ENCODE measurements around the gene STXBP4.
A peak's percentile ranks its signal among the peaks of the same experiment; 100 is the strongest.

Gene STXBP4

GRCh38 chr17:54968988-54969332 is 395 bp downstream of the STXBP4 start:
- TF ChIP-seq Cebpa-rat (IDR thresholded peaks at IDR 0.05), result no peak
- peak overlapping the region; percentile 95 for H3K9ac ChIP-seq
- peaks cover 19% of the 10 kb centered on the region; the same call in 1 of the 2 replicates for H4K20me1 ChIP-seq
- H3K27ac ChIP-seq, result peak overlapping the region; percentile 91
- H3K9me3 ChIP-seq, result no peaks in the 10 kb centered on the region
- no peaks in the 10 kb centered on the region for H3K27me3 ChIP-seq
- peaks cover 17% of the 10 kb centered on the region; the same call in 1 of the 2 replicates for H3K36me3 ChIP-seq
- H3K4me1 ChIP-seq, result peaks cover 28% of the 10 kb centered on the region
- peak overlapping the region; percentile 87 for H3K4me3 ChIP-seq
- peak overlapping the region; percentile 91 for H3K4me2 ChIP-seq

GRCh38 chr17:54969658-54970572 is 1.4 kb downstream of the STXBP4 start:
- Histone ChIP-seq H3K36me3 (peaks cover 7% of the 10 kb centered on the region; the same call in 1 of the 2 replicates), H3K9me3 (no peaks in the 10 kb centered on the region), H3K27me3 (no peaks in the 10 kb centered on the region), H3K9ac (peak overlapping the region; percentile 95), H3K27ac (peak overlapping the region; percentile 91), H3K4me2 (peak overlapping the region; percentile 91), H4K20me1 (peaks cover 19% of the 10 kb centered on the region; the same call in 1 of the 2 replicates), H3K4me3 (peak overlapping the region; percentile 87), H3K4me1 (peaks cover 28% of the 10 kb centered on the region)
- no peak for TF ChIP-seq Cebpa-rat (IDR thresholded peaks at IDR 0.05)

- peaks cover 2% of the 10 kb centered on the region; the same call in 1 of the 2 replicates for H3K9me3 ChIP-seq
Measured at GRCh38 chr17:54971147-54971546, 2.6 kb downstream of the STXBP4 start.

GRCh38 chr17:54971901-54972300 is 3.3 kb downstream of the STXBP4 start:
- H3K4me3 ChIP-seq, result no peak overlapping the region
- H3K27me3 ChIP-seq, result no peaks in the 10 kb centered on the region
- no peak overlapping the region for H3K9ac ChIP-seq
- H4K20me1 ChIP-seq, result peaks cover 4% of the 10 kb centered on the region; the same call in 1 of the 2 replicates
- H3K36me3 ChIP-seq, result peaks cover 6% of the 10 kb centered on the region
- H3K27ac ChIP-seq, result no peak overlapping the region
- H3K4me2 ChIP-seq, result no peak overlapping the region
- H3K9me3 ChIP-seq, result peaks cover 10% of the 10 kb centered on the region
- no peak for TF ChIP-seq Cebpa-rat (IDR thresholded peaks at IDR 0.05)
- H3K4me1 ChIP-seq, result peaks cover 19% of the 10 kb centered on the region

More at GRCh38 chr17:54971147-54971546, 2.6 kb downstream of the STXBP4 start:
- Histone ChIP-seq H3K27ac (no peak overlapping the region), H3K4me2 (no peak overlapping the region), H3K4me1 (peaks cover 27% of the 10 kb centered on the region), H3K4me3 (no peak overlapping the region), H3K36me3 (no peaks in the 10 kb centered on the region), H3K27me3 (no peaks in the 10 kb centered on the region), H3K9ac (no peak overlapping the region), H4K20me1 (peaks cover 11% of the 10 kb centered on the region; the same call in 1 of the 2 replicates)
- TF ChIP-seq Cebpa-rat (IDR thresholded peaks at IDR 0.05), result no peak

GRCh38 chr17:54972406-54973138 is 4.0 kb downstream of the STXBP4 start:
- H3K4me3 ChIP-seq, result no peak overlapping the region
- H3K36me3 ChIP-seq, result peaks cover 7% of the 10 kb centered on the region
- H3K4me2 ChIP-seq, result no peak overlapping the region
- no peak overlapping the region for H3K9ac ChIP-seq
- H3K4me1 ChIP-seq, result peaks cover 15% of the 10 kb centered on the region
- no peak for TF ChIP-seq Cebpa-rat (IDR thresholded peaks at IDR 0.05)
- no peaks in the 10 kb centered on the region for H3K27me3 ChIP-seq
- no peaks in the 10 kb centered on the region for H4K20me1 ChIP-seq
- no peak overlapping the region for H3K27ac ChIP-seq
- peaks cover 12% of the 10 kb centered on the region for H3K9me3 ChIP-seq

GRCh38 chr17:54974759-54975158 is 6.2 kb downstream of the STXBP4 start:
- H3K9ac ChIP-seq, result no peak overlapping the region
- TF ChIP-seq Cebpa-rat (IDR thresholded peaks at IDR 0.05), result no peak
- H3K4me1 ChIP-seq, result peaks cover 9% of the 10 kb centered on the region
- no peak overlapping the region for H3K4me2 ChIP-seq
- H3K36me3 ChIP-seq, result peaks cover 7% of the 10 kb centered on the region
- no peaks in the 10 kb centered on the region for H4K20me1 ChIP-seq
- no peaks in the 10 kb centered on the region for H3K27me3 ChIP-seq
- H3K4me3 ChIP-seq, result no peak overlapping the region
- H3K27ac ChIP-seq, result no peak overlapping the region
- H3K9me3 ChIP-seq, result peaks cover 21% of the 10 kb centered on the region

GRCh38 chr17:54976316-54976715 is 7.8 kb downstream of the STXBP4 start:
- H3K27me3 ChIP-seq, result no peaks in the 10 kb centered on the region
- no peak for TF ChIP-seq Cebpa-rat (IDR thresholded peaks at IDR 0.05)

GRCh38 chr17:54977744-54978143 is 9.2 kb downstream of the STXBP4 start:
- no peak overlapping the region for H3K4me3 ChIP-seq
- no peak overlapping the region for H3K27ac ChIP-seq
- no peaks in the 10 kb centered on the region for H4K20me1 ChIP-seq
- peaks cover 31% of the 10 kb centered on the region for H3K9me3 ChIP-seq
- no peak overlapping the region for H3K4me2 ChIP-seq
- no peak overlapping the region for H3K9ac ChIP-seq
- H3K27me3 ChIP-seq, result no peaks in the 10 kb centered on the region
- H3K4me1 ChIP-seq, result no peaks in the 10 kb centered on the region
- no peak for TF ChIP-seq Cebpa-rat (IDR thresholded peaks at IDR 0.05)
- peaks cover 12% of the 10 kb centered on the region for H3K36me3 ChIP-seq

More at GRCh38 chr17:54976316-54976715, 7.8 kb downstream of the STXBP4 start:
- Histone ChIP-seq H4K20me1 (no peaks in the 10 kb centered on the region), H3K4me1 (no peaks in the 10 kb centered on the region), H3K9ac (no peak overlapping the region), H3K4me2 (no peak overlapping the region), H3K4me3 (no peak overlapping the region), H3K27ac (no peak overlapping the region), H3K9me3 (peaks cover 31% of the 10 kb centered on the region), H3K36me3 (peaks cover 12% of the 10 kb centered on the region)

- Histone ChIP-seq H3K4me2 (no peak overlapping the region), H3K9ac (no peak overlapping the region), H3K9me3 (peaks cover 31% of the 10 kb centered on the region), H4K20me1 (no peaks in the 10 kb centered on the region), H3K4me1 (no peaks in the 10 kb centered on the region), H3K4me3 (no peak overlapping the region), H3K36me3 (peaks cover 12% of the 10 kb centered on the region), H3K27ac (no peak overlapping the region), H3K27me3 (no peaks in the 10 kb centered on the region)
- no peak for TF ChIP-seq Cebpa-rat (IDR thresholded peaks at IDR 0.05)
Measured at GRCh38 chr17:54979657-54980056, 11.1 kb downstream of the STXBP4 start.

GRCh38 chr17:54980375-54980774 is 11.8 kb downstream of the STXBP4 start:
- Histone ChIP-seq H4K20me1 (no peaks in the 10 kb centered on the region), H3K4me2 (no peak overlapping the region), H3K4me3 (no peak overlapping the region; the same call in 1 of the 2 replicates), H3K27ac (no peak overlapping the region), H3K9me3 (peaks cover 31% of the 10 kb centered on the region), H3K9ac (no peak overlapping the region), H3K36me3 (peaks cover 12% of the 10 kb centered on the region), H3K27me3 (no peaks in the 10 kb centered on the region), H3K4me1 (no peaks in the 10 kb centered on the region)
- TF ChIP-seq Cebpa-rat (IDR thresholded peaks at IDR 0.05), result no peak

Data from BLaER1 (cell line).